Raji (cell line): ENCODE data around the gene IFT57.

ENCODE experiments used
- POLR2A ChIP-seq: IDR thresholded peaks from 2 replicates; pipeline ENCODE4 v1.6.1; 2011; ENCODE audit warnings: low read depth, low read length, control low read depth; ENCODE audit not compliant: insufficient read depth

IFT57 gene

DNA sequence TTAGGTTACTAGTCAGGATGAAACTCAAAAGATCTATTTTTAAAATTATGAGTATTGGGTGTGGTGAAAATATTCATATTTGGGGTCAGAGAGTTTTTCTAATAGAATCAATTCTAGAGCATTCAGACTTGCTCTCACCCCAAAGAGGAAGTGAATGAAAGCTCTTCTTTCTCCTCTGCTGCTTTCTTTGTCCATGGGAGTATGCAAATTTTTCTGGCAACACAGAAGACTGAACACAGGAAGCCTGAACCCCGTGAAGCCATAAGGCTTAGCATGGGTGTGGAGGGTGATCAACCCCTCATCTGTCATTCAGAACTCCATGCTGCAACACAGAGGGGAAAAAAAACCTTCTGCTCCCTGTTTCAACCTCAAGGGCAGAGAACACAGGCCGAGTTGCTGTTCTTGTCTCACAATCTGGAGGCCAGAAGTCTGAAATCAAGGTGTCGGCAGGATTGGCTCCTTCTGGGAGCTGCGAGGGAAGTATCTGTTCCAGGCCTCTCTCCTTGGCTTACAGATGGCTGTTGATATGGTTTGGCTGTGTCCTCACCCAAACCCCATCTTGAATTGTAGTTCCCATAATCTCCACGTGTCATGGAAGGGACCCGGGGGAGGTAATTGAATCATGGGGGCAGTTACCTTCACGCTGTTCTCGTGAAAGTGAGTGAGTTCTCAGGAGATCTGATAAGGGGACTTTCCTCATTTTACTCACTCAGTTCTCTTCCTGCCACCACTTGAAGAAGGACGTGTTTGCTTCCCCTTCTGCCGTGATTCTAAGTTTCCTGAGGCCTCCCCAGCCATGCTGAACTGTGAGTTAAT, 97.7 kb downstream of the IFT57 start:
- TF ChIP-seq POLR2A, result peak; percentile 79

DNA sequence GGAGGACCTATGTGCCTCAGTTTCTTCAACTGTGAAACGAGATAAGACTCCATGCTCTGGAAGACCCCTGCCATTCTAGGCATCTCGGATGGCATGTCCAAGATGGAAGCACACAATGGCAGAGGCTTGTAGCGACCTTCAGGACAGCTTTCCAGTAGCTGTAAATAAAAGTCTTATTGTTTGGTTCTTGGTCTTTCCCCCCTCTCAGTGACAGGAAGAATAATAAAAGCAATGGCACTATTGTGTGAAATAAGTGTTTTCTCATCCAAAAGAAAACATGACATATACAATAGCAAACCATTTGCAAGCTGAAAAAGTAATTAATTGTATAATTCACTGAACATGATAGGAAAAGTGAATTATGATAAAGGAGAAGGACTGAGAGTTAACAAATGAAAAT, 98.9 kb downstream of the IFT57 start:
- TF ChIP-seq POLR2A, result no peak

- no peak for TF ChIP-seq POLR2A
Observed at GRCh38 chr3:108122276-108122675, 99.9 kb downstream of the IFT57 start.

GRCh38 chr3:108119398-108120104, 102.7 kb downstream of the IFT57 start:
- TF ChIP-seq POLR2A, result no peak

- no peak for TF ChIP-seq POLR2A
Observed at GRCh38 chr3:108118038-108118768, 104.0 kb downstream of the IFT57 start.

- TF ChIP-seq POLR2A, result no peak
Observed at GRCh38 chr3:108117241-108117775, 104.9 kb downstream of the IFT57 start.

- no peak for TF ChIP-seq POLR2A
Observed at GRCh38 chr3:108114423-108115065, 107.7 kb downstream of the IFT57 start.

- TF ChIP-seq POLR2A, result no peak
Observed at GRCh38 chr3:108113975-108114374, 108.2 kb downstream of the IFT57 start.

DNA sequence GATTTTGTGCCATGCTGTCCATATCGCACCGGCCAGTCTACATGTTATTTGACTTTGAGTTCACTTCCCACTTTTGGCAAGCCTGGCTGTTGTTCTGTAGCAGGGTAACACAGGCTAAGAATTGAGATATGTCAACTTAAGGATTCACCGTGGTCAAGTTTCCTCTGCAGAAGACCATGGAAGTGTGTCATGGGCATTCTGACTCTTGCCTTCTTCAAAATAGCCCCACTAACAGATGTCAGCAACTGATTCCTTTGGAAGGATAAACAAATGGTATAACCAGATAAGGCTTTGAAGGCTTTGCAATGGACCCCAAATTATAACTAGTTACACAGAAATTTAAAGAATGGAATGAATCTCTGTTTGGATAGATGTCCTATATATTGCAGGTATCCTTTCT, 111.3 kb downstream of the IFT57 start:
- no peak for TF ChIP-seq POLR2A
